ENCODE measurements around the gene PTCRA. TPM values are rescaled to one million over a fixed set of nuclear protein-coding genes. Genes with fewer than 3 reads are reported as not detected.

Gene PTCRA
- total RNA-seq, result not detected in 2 replicates

DNA sequence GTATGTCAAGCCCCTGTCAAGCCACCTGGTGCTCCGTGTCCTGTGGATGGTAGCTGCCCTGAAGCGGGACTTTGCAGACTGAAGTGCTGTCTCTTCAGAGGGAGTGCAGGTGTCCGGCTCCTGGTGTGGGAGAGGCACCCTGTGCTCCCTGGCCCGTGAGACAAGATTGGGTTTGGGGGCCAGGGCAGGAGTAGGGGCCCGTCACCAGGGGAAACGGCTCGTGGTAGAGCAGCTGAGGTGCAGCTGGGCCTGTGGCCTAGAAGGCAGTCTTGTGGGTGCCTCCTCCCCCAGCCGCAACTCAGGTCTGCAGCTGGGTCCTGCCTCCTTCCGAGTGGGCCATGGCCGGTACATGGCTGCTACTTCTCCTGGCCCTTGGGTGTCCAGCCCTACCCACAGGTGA is at the start of gene PTCRA:
TSS of gene PTCRA (plus strand) at position 322 of the 400 bp plus-strand sequence. CDS start at position 339, 17 bp downstream.

GRCh38 chr6:42879372-42880239 is 36.2 kb upstream of the PTCRA start, which contains the start of gene RPL7L1:
Gene RPL7L1 (plus strand): TSS chr6:42879616. CDS start chr6:42879911, 295 bp downstream.

DNA sequence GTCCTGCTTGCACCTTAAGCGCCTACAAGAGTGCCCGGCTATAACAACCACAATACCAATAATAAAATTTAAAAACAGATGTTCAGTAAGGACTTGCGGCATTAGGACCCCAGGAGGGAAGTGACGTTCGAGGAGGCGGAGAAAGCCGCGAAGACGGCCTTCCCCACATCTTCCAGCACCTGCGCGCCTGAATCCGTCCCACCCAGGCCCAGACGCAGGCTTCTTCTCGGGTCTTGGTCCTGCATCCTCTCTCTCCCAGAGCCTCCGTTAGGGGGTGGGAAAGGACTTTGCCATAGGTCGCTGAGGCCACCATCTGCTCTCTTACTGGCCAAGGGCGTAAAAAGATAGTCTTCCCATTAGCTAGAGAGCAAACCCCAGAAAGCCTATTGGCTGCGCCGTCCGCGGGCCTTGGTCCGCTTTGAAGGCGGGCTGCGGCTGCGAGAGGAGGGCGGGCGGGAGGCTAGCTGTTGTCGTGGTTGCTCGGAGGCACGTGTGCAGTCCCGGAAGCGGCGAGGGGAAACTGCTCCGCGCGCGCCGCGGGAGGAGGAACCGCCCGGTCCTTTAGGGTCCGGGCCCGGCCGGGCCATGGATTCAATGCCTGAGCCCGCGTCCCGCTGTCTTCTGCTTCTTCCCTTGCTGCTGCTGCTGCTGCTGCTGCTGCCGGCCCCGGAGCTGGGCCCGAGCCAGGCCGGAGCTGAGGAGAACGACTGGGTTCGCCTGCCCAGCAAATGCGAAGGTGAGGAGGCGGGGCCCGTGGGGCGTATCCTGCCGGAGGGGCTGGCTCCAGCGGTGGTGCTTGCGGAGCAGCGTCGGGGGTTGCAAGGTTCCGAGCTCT is 13.3 kb downstream of the PTCRA start, which contains the start of gene CNPY3:
TSS of gene CNPY3 (plus strand) at position 495 of the 835 bp plus-strand sequence. CDS start at position 586, 91 bp downstream.

DNA sequence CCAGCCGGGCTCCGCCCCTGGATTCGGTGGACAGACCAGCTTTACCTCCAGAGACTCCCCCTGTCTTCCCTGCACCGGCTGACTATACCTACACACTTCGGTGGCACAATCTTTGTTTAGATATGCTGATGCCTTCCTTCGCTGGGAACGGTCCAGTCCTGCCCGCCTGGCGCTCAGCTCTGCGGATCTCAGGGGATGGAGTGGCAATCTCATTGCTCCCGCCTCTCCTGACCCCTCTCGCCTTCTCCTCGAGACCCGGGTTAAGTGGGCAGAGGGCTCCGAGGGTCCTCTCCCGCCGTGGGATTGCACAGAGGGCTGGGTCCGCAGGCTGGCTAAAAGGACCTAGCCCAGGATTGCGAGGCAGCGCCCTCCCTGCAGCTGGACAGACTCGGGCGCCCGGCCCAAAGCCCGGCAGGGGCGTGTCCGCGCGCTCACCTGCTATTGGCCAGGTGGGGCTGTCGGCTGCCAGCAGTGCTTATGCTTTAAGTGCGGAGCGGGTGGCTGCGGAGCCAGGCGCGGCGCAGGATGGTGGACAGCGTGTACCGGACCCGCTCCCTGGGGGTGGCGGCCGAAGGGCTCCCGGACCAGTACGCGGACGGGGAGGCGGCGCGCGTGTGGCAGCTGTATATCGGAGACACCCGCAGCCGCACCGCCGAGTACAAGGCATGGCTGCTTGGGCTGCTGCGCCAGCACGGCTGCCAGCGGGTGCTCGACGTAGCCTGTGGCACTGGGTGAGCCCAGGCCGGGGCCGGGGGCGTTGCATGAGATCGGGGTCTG is 44.6 kb downstream of the PTCRA start, which contains the start of gene GNMT:
TSS of gene GNMT (plus strand) at position 512 of the 777 bp plus-strand sequence. CDS start at position 526, 14 bp downstream.

Other genes starting within 250 kb of the PTCRA start
- 0.07 TPM in 1 of 2 replicates, not detected in the other for gene PRPH2, start 193.5 kb upstream of the PTCRA start, total RNA-seq
- gene TBCC, start 169.9 kb upstream of the PTCRA start, total RNA-seq, result 28.3 and 31.3 TPM in 2 replicates
- gene BICRAL, start 134.0 kb upstream of the PTCRA start, total RNA-seq, result 6.5 and 7.1 TPM in 2 replicates
- gene RPL7L1, start 36.4 kb upstream of the PTCRA start, total RNA-seq, result 204 and 227 TPM in 2 replicates
- 25.4 and 28.1 TPM in 2 replicates for gene CNPY3, start 13.4 kb downstream of the PTCRA start, total RNA-seq
- gene GNMT, start 44.7 kb downstream of the PTCRA start, total RNA-seq, result 0.13 TPM in 1 of 2 replicates, not detected in the other
- 17.4 and 25.7 TPM in 2 replicates for gene PEX6, start 63.1 kb downstream of the PTCRA start, total RNA-seq
- 60.4 and 63.3 TPM in 2 replicates for gene PPP2R5D, start 68.5 kb downstream of the PTCRA start, total RNA-seq
- gene MEA1, start 97.9 kb downstream of the PTCRA start, total RNA-seq, result 43.7 and 50.7 TPM in 2 replicates
- 85.1 and 93.1 TPM in 2 replicates for gene KLHDC3, start 98.2 kb downstream of the PTCRA start, total RNA-seq
- 104 and 118 TPM in 2 replicates for gene RRP36, start 105.6 kb downstream of the PTCRA start, total RNA-seq
- gene CUL7, start 137.8 kb downstream of the PTCRA start, total RNA-seq, result 22.8 and 23.7 TPM in 2 replicates
- gene MRPL2, start 143.4 kb downstream of the PTCRA start, total RNA-seq, result 24.6 and 25.9 TPM in 2 replicates
- 11.2 and 11.8 TPM in 2 replicates for gene KLC4, start 143.6 kb downstream of the PTCRA start, total RNA-seq
- 2.7 and 2.8 TPM in 2 replicates for gene PTK7, start 160.3 kb downstream of the PTCRA start, total RNA-seq

Data from thoracic aorta endothelial cell (primary cell).